H9 (cell line): Measurements from ENCODE around the gene LTBP2. TPM values are rescaled to one million over a fixed set of nuclear protein-coding genes. Genes with fewer than 3 reads are reported as not detected.

Source experiments
- DNase-seq: peaks from one replicate; pipeline ENCODE4 v3.0.0-alpha.2; 2017
- H2AFZ ChIP-seq: one replicate; pipeline ENCODE4 v1.6.1; 2013; ENCODE audit warnings: mild to moderate bottlenecking, low read length, control low read depth, moderate library complexity
- H2AK5ac ChIP-seq: 2 replicates; pipeline ENCODE4 v1.6.1; 2013; ENCODE audit warnings: low read length, control low read depth, mixed read lengths; ENCODE audit not compliant: insufficient read length
- H2BK120ac ChIP-seq: one replicate; pipeline ENCODE4 v1.6.1; 2013; ENCODE audit warnings: low read depth, mild to moderate bottlenecking, low read length, control low read depth, inconsistent platforms; ENCODE audit not compliant: poor library complexity, severe bottlenecking
- H2BK12ac ChIP-seq: 2 replicates; pipeline ENCODE4 v1.6.1; 2013; ENCODE audit warnings: low read length, control low read depth, mixed read lengths, low read depth; ENCODE audit not compliant: insufficient read length
- H2BK15ac ChIP-seq: 2 replicates; pipeline ENCODE4 v1.6.1; 2013; ENCODE audit warnings: low read depth, low read length, control low read depth
- H2BK20ac ChIP-seq: one replicate; pipeline ENCODE4 v1.6.1; 2013; ENCODE audit warnings: low read depth, mild to moderate bottlenecking, low read length, control low read depth, inconsistent platforms; ENCODE audit not compliant: poor library complexity, severe bottlenecking
- H2BK5ac ChIP-seq: 2 replicates; pipeline ENCODE4 v1.6.1; 2013; ENCODE audit warnings: low read length, control low read depth, mixed read lengths; ENCODE audit not compliant: insufficient read length
- H3K14ac ChIP-seq: 2 replicates; pipeline ENCODE4 v1.6.1; 2013; ENCODE audit warnings: low read length, control low read depth; ENCODE audit not compliant: insufficient read depth
- H3K18ac ChIP-seq: 2 replicates; pipeline ENCODE4 v1.6.1; 2013; ENCODE audit warnings: low read depth, mild to moderate bottlenecking, mixed read lengths, low read length, control low read depth; ENCODE audit not compliant: insufficient read length
- H3K23ac ChIP-seq: 2 replicates; pipeline ENCODE4 v1.6.1; 2013; ENCODE audit warnings: low read length, control low read depth, mixed read lengths, low read depth; ENCODE audit not compliant: insufficient read length
- H3K23me2 ChIP-seq: 2 replicates; pipeline ENCODE4 v1.6.1; 2013; ENCODE audit warnings: low read depth, mild to moderate bottlenecking, mixed read lengths, low read length, control low read depth; ENCODE audit not compliant: insufficient read length, poor library complexity, severe bottlenecking
- H3K27ac ChIP-seq: 2 replicates; pipeline ENCODE4 v1.5.1; 2013; ENCODE audit warnings: low read length, control low read depth, mixed read lengths, low read depth; ENCODE audit not compliant: insufficient read length
- H3K27me3 ChIP-seq: 2 replicates; pipeline ENCODE4 v1.6.1; 2013; ENCODE audit warnings: low read length, control low read depth, inconsistent platforms; ENCODE audit not compliant: insufficient read depth
- H3K4ac ChIP-seq: 2 replicates; pipeline ENCODE4 v1.6.1; 2013; ENCODE audit warnings: low read depth, mild to moderate bottlenecking, control low read depth, inconsistent platforms, low read length, moderate library complexity
- H3K4me1 ChIP-seq: 2 replicates; pipeline ENCODE4 v1.6.1; 2013; ENCODE audit warnings: low read length, control low read depth, inconsistent platforms; ENCODE audit not compliant: insufficient read depth
- H3K4me2 ChIP-seq: 2 replicates; pipeline ENCODE4 v1.6.1; 2013; ENCODE audit warnings: low read length, control low read depth, mixed read lengths; ENCODE audit not compliant: insufficient read length, insufficient read depth
- H3K56ac ChIP-seq: 2 replicates; pipeline ENCODE4 v1.6.1; 2013; ENCODE audit warnings: low read depth, mild to moderate bottlenecking, mixed read lengths, low read length, control low read depth; ENCODE audit not compliant: insufficient read length
- H3K79me1 ChIP-seq: 2 replicates; pipeline ENCODE4 v1.6.1; 2013; ENCODE audit warnings: low read depth, mild to moderate bottlenecking, moderate library complexity, low read length, control low read depth, inconsistent platforms; ENCODE audit not compliant: insufficient read depth, poor library complexity, severe bottlenecking
- H3K79me2 ChIP-seq: 2 replicates; pipeline ENCODE4 v1.6.1; 2013; ENCODE audit warnings: low read length, control low read depth, inconsistent platforms; ENCODE audit not compliant: insufficient read depth
- H3K9ac ChIP-seq: 2 replicates; pipeline ENCODE4 v1.6.1; 2013; ENCODE audit warnings: low read length, control low read depth, mixed read lengths; ENCODE audit not compliant: insufficient read length; ENCODE audit errors: extremely low read depth
- H3K9me3 ChIP-seq: one replicate; pipeline ENCODE4 v1.6.1; 2013; ENCODE audit warnings: low read depth, low read length, inconsistent platforms; ENCODE audit not compliant: control insufficient read depth
- H3T11ph ChIP-seq: one replicate; pipeline ENCODE4 v1.6.1; 2013; ENCODE audit warnings: mild to moderate bottlenecking, low read length, control low read depth, inconsistent platforms
- H4K20me1 ChIP-seq: one replicate; pipeline ENCODE4 v1.6.1; 2013; ENCODE audit not compliant: control insufficient read depth, insufficient read length, insufficient read depth
- H4K5ac ChIP-seq: 2 replicates; pipeline ENCODE4 v1.6.1; 2013; ENCODE audit warnings: low read depth, mild to moderate bottlenecking, mixed read lengths, low read length, control low read depth; ENCODE audit not compliant: insufficient read length
- H4K8ac ChIP-seq: replicated peaks from 2 replicates; pipeline ENCODE4 v1.6.1; 2013; ENCODE audit warnings: low read length, control low read depth, mixed read lengths, low read depth; ENCODE audit not compliant: insufficient read length
- H4K91ac ChIP-seq: 2 replicates; pipeline ENCODE4 v1.6.1; 2013; ENCODE audit warnings: low read depth, mild to moderate bottlenecking, moderate library complexity, mixed read lengths, low read length, control low read depth; ENCODE audit not compliant: insufficient read length
- H3K27ac Mint-ChIP-seq, 3 experiments: 2 replicates in 2 of 3; 3 replicates in 1 of 3; pipeline ENCODE4 v1.8.0; 2020 to 2021; ENCODE audit warnings: mixed read lengths in 3 of 3, mild to moderate bottlenecking in 1 of 3, moderate library complexity in 1 of 3
- H3K27me3 Mint-ChIP-seq: 2 replicates; pipeline ENCODE4 v1.8.0; 2021; ENCODE audit warnings: low read depth, mild to moderate bottlenecking, moderate library complexity, mixed read lengths
- H3K36me3 Mint-ChIP-seq, 3 experiments: 2 replicates in 2 of 3; 3 replicates in 1 of 3; pipeline ENCODE4 v1.8.0; 2020 to 2021; ENCODE audit warnings: low read depth in 3 of 3, mixed read lengths in 3 of 3; ENCODE audit not compliant: insufficient read depth in 1 of 3
- H3K4me1 Mint-ChIP-seq, 2 experiments: 2 replicates each; pipeline ENCODE4 v1.8.0; 2020; ENCODE audit warnings: mixed read lengths in 2 of 2
- H3K4me3 Mint-ChIP-seq, 2 experiments: 2 replicates in 1 of 2; 3 replicates in 1 of 2; pipeline ENCODE4 v1.8.0; 2020 to 2021; ENCODE audit warnings: mild to moderate bottlenecking in 2 of 2, mixed read lengths in 2 of 2, moderate library complexity in 1 of 2
- H3K9me3 Mint-ChIP-seq, 2 experiments: 2 replicates in 1 of 2; 3 replicates in 1 of 2; pipeline ENCODE4 v1.8.0; 2020; ENCODE audit warnings: mild to moderate bottlenecking in 2 of 2, mixed read lengths in 2 of 2, moderate library complexity in 1 of 2
- total RNA-seq: library from RNA; stranded (reverse); gene quantifications from 2 replicates; pipeline ENCODE4 v1.2.1, GENCODE V29; 2021
- TF ChIP-seq, protein P1 (sequence below): fragments of 200-600 bp; sonication (generic); conservative IDR thresholded peaks from 3 replicates; pipeline ENCODE4 v1.8.0; 2021; ENCODE audit warnings: antibody characterized with exemption, mild to moderate bottlenecking

LTBP2 gene
- total RNA-seq, 1 experiment from 2014 or later, result 0.77 TPM

- Histone ChIP-seq H2BK120ac (no peak overlapping the region), H3K56ac (no peak overlapping the region), H2BK12ac (no peak overlapping the region), H3K4me1 (peaks cover 2% of the 10 kb centered on the region; the same call in 1 of the 2 replicates), H3K18ac (no peak overlapping the region), H3K27ac (no peak overlapping the region), H4K5ac (no peak overlapping the region), H3K9me3 (no peaks in the 10 kb centered on the region), H4K20me1 (no peaks in the 10 kb centered on the region), H3K4me2 (no peak overlapping the region), H3K4ac (no peak overlapping the region), H3T11ph (no peak overlapping the region), H3K14ac (no peak overlapping the region), H3K79me1 (no peaks in the 10 kb centered on the region), H3K79me2 (0 out of 2 replicates have a peak, but pooled peaks cover 2% of the 10 kb centered on the region), H2BK20ac (no peak overlapping the region), H2BK5ac (no peak overlapping the region), H2AFZ (no peak overlapping the region), H2BK15ac (no peak overlapping the region), H3K23me2 (peaks cover 11% of the 10 kb centered on the region), H3K27me3 (no peaks in the 10 kb centered on the region), H2AK5ac (no peak overlapping the region), H4K8ac (no peak overlapping the region), H4K91ac (no peak overlapping the region), H3K23ac (no peak overlapping the region), H3K9ac (no peak overlapping the region)
- no peaks in the 10 kb centered on the region for H3K27me3 Mint-ChIP-seq
- TF ChIP-seq, protein P1, sequence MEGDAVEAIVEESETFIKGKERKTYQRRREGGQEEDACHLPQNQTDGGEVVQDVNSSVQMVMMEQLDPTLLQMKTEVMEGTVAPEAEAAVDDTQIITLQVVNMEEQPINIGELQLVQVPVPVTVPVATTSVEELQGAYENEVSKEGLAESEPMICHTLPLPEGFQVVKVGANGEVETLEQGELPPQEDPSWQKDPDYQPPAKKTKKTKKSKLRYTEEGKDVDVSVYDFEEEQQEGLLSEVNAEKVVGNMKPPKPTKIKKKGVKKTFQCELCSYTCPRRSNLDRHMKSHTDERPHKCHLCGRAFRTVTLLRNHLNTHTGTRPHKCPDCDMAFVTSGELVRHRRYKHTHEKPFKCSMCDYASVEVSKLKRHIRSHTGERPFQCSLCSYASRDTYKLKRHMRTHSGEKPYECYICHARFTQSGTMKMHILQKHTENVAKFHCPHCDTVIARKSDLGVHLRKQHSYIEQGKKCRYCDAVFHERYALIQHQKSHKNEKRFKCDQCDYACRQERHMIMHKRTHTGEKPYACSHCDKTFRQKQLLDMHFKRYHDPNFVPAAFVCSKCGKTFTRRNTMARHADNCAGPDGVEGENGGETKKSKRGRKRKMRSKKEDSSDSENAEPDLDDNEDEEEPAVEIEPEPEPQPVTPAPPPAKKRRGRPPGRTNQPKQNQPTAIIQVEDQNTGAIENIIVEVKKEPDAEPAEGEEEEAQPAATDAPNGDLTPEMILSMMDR, result no peak
- peaks cover 17 to 18% of the 10 kb centered on the region in 2 experiments for H3K4me1 Mint-ChIP-seq
- no peaks in the 10 kb centered on the region for H3K9me3 Mint-ChIP-seq
- no peak for DNase-seq
- H3K4me3 Mint-ChIP-seq, result no peak overlapping the region
- peaks cover 2 to 21% (median 13%) of the 10 kb centered on the region in 3 experiments; a peak in 6 of 7 replicates for H3K36me3 Mint-ChIP-seq
- no peak overlapping the region; a peak in 1 of 7 replicates for H3K27ac Mint-ChIP-seq
These were observed 123.1 kb downstream of the LTBP2 start for GRCh38 chr14:74488786-74489397.
